ENCODE data around the gene CES2.

GRCh38 chr16:66920924-66921680 lies 14.2 kb upstream of the CES2 start:
- TF ChIP-seq EZH2 (IDR thresholded peaks at IDR 0.05) (no peak), POLR2AphosphoS5 (IDR thresholded peaks at IDR 0.05; ENCODE audit: borderline replicate concordance, low read depth, low read length) (no peak)

Measured in SK-N-MC (cell line).